HG03064 (cell line): ENCODE data around the gene CYP1A2.
"Not testable (repeated sequence)": the region's sequence is repeated elsewhere in the genome, so short reads cannot be mapped to it uniquely, and the experiment has no call there.

Experiments used
- ATAC-seq: cut with Tn5 transposase; IDR thresholded peaks from one replicate; pipeline ENCODE4 v1.9.1; 2021; ENCODE audit warnings: low read depth; ENCODE audit not compliant: unreplicated experiment

The CYP1A2 gene

DNA sequence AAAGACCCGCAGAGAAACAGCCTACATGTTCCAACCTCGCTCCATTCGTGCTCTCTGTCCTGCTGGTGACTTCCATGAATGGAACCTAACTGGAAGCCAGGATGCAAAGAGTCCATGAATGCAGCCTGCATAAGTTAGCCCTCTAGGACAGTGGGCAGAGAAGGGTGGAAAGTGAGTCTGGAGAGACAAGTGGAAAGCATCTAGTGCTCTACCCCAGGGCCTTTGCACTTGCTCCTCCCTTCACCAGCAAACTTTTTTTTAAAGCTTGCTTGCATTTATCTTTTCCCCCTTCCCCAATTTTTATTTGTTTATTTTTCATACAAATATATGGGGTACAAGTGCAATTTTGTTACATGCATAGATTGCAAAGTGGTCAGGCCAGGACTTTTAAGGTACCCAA is 15.4 kb upstream of the CYP1A2 start:
- ATAC-seq = no peak

DNA sequence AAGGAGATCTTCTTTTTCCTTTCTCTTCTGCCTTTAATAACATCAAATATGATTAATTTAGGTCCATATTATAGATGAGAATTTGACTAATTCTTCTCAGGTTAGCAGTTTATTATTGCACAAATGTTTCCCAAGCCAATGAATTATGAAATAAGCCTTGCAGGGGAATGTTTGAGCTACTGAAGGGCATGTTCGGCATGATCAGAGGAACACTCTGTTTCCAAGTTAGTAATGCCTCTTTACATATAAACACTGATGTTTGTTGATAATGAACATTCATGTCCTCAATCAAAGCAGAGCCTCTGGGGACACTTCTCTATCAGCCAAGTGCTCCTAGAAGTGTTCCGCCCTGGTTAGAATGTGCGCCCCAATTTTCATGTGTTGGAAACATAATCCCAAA is 13.3 kb upstream of the CYP1A2 start:
- ATAC-seq = no peak

DNA sequence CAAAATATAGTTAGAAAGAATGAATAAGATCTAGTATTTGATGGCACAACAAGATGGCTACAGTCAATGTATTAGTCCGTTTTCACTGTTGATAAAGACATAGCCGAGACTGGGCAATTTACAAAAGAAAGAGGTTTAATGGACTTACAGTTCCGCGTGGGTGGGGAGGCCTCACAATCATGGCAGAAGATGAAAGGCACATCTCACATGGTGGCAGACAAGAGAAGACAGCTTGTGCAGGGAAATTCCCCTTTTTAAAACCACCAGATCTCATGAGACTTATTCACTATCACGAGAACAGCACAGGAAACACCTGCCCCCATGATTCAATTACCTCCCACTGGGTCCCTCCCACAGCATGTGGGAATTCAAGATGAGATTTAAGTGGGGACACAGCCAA is 10.4 kb upstream of the CYP1A2 start:
- not testable (repeated sequence) for ATAC-seq

DNA sequence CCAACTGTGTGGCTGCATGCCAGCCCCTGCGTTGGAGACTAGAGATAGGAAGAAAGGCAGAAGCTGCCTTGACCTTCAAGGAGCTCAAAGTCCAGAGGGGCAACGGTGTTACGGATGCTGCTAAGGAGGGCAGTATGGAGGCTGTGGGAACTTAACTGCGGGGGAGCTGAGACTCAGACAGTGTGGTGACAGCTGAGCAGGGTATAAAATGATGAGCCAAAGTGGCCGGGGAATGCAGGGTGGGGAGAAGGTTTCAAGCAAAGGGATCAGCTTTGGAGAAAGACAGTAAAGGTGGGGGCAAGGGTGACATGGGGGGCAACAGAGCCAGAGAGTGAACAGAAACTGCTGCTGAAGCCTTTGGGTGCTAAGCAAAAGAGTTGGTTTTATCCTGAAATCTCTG is 6.2 kb upstream of the CYP1A2 start:
- no peak for ATAC-seq

DNA sequence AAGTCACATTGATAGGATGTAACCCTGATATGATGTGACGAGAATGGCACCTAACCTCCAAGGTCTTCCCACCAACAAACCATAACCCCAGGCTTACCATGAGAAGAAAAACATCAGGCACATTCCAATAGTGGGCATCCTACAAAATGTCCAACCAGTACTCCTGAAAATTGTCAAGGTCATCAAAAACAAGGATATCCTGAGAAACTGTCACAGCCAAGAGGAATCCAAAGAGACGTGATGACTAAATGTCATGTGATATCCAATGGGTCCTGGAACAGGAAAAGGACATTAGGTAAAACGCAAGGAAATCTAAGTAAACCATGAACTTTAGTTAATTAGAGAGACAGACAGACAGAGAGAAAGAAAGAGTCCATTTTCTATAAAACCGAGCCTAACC is 2.3 kb upstream of the CYP1A2 start:
- ATAC-seq = no peak

DNA sequence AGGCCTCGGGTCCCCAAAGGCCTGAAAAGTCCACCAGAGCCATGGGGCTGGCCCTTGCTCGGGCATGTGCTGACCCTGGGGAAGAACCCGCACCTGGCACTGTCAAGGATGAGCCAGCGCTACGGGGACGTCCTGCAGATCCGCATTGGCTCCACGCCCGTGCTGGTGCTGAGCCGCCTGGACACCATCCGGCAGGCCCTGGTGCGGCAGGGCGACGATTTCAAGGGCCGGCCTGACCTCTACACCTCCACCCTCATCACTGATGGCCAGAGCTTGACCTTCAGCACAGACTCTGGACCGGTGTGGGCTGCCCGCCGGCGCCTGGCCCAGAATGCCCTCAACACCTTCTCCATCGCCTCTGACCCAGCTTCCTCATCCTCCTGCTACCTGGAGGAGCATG is 1.2 kb downstream of the CYP1A2 start:
- ATAC-seq = no peak

DNA sequence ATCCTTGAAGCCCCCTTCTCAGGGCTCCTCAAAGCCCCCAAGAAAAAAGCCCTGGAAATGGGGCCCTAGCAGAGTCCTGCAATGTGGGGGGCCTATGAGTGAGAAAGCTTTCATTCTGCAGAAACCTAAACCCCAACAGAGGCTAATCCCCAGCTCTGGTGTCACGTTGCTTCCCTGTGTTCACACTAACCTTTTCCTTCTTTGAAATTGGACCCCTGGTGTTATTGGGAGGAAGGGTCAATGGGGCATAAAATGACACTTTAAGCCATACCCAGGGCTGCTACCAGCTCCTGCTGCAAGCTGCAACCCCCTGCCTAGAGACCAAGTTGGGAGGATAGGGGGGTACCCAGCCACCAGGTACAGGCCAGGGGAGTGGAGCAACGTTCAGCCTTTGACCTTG is 2.1 kb downstream of the CYP1A2 start:
- no peak for ATAC-seq

DNA sequence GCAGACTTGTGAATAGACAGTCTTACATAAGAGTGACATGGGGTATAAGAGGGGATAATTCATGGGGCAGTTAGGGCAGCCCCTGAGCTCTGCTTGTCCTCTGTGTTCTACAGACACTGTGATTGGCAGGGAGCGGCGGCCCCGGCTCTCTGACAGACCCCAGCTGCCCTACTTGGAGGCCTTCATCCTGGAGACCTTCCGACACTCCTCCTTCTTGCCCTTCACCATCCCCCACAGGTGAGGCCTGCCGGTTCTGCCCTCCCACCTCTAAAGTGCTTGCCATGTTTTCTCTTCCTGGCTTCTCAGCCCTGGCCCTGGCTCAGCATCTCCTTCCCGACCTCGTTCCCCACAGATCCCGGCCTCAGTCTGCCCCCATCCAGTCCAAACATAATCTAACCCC is 3.4 kb downstream of the CYP1A2 start:
- ATAC-seq = no peak

DNA sequence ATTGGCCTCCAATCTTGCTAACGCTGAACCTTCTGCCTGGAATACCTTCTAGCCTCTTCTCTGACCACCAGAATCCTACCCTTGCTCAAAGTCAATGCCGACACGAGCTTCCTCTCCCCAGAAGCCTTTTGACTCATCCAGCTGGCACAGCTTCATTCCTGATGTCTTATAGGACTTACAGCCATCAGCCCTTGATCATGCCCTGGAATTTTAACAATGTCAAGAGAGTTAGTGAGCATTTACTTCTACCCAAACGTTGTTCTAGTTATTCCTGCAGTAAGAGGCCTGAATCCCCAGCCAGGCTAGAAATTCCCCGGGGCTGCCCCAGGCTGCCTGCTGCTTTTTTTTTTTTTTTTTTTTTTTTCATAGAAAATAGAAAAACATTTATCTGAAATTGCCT is 3.9 kb downstream of the CYP1A2 start:
- no peak for ATAC-seq

DNA sequence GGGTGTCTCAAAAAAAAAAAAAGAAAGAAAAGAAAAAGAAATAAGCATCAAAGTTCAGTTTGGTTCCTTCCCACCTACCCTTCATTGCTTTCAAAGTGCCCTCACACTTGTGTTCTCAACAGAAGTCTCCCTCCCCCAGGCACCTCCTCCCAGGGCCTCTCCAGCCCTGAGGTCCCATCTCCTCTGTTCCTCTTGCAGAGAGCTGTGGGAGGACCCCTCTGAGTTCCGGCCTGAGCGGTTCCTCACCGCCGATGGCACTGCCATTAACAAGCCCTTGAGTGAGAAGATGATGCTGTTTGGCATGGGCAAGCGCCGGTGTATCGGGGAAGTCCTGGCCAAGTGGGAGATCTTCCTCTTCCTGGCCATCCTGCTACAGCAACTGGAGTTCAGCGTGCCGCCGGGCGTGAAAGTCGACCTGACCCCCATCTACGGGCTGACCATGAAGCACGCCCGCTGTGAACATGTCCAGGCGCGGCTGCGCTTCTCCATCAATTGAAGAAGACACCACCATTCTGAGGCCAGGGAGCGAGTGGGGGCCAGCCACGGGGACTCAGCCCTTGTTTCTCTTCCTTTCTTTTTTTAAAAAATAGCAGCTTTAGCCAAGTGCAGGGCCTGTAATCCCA is 6.1 kb downstream of the CYP1A2 start:
- ATAC-seq = no peak

DNA sequence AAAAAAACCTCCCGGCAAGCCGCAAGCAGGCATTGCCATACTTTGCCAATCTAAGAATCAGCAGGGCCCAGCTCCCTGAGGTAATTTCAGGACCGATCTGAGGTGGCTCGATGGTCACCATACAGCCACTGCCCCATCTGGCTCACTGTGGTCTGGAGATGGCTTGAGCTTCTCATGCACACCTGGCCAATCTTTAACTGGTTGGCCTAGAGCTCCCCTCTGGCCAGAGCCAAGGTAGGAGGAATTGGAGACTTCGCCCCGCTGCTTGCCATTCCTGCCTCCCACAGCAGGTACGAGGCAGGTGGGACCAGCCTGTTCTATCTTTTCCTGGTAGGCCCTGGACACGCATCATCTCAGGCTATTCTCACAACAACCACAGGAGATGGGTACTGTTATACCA is 10.1 kb downstream of the CYP1A2 start:
- no peak for ATAC-seq

DNA sequence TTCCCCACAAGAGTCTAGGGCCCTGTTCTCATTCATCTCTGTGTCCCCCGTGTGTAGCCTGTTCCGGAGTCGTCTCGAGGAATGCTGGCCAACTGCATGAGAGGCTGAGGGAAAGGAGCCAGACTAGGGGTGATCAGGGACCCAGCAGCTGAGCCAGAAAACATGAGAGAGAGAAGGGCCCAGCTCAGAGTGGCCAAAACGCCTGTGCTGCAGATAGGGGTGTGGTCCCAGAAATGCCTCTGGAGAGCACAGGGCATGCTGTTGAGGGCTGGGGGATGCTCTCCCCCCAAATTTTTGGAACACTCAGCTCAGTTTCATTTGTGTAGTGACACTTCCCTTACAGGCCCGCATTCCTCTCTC is 14.1 kb downstream of the CYP1A2 start:
- ATAC-seq = no peak

DNA sequence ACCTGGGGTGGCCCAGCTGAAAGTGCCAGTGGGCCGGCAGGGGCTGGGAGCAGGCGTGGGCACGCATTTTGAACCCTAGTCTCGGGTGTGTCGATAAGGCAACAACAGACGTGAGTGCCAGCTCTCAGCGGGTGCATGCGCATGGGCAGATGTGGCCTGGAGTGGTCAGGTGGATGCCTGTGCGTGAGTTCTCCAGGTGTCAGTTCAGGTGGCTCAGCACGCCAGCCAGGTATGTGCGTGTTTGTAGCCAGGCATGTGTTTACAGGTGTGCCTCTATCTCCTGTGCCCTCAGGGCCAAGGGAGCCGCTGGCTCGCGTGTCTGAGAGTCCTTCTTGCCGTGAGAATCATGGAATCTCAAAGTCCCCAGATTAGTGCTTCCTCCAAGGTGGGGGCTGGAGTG is 14.8 kb downstream of the CYP1A2 start:
- ATAC-seq = no peak

DNA sequence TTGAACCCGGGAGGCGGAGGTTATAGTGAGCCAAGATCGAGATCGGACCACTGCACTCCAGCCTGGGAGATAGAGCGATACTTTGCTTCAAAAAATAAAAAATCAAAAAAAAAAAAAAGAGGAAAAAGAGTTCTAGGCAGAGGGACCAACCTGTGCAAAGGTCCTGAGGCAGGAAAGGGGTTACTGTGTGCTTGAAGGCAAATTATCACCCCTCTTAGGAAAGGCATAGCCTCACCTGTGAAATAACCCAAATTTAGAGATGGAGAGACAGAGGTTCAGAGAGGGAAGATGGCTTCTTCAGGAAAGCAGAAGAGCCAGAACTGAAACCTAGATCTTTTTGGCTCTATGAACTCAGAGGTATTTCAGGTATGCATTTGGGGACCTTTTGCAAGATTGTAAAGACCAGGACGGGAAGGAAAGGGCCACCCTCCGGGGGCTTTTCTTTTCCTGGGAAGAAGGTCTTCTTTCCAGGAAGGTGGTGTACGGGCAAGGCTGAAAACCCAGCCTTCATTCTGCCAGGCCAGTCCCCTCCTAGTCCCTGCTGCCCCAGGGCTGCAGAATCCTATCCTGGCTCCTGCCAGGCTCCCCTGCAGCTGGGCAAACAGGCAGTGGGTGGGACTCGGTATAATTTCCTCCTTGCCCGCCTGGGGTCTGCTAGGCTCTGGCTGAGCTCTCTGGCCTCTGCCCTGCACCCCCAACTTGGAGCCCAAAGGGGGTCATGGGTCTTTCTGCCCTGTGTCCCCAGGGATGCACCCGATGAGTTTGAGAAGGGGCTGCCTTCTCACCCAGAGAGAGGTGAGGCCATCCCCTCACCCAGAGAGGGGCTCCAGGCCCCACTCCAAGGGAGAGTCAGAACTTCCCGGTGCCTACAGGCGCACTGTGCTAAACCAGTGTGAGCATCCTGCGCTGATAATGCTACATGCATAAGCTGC is 18.8 kb downstream of the CYP1A2 start:
- no peak for ATAC-seq

DNA sequence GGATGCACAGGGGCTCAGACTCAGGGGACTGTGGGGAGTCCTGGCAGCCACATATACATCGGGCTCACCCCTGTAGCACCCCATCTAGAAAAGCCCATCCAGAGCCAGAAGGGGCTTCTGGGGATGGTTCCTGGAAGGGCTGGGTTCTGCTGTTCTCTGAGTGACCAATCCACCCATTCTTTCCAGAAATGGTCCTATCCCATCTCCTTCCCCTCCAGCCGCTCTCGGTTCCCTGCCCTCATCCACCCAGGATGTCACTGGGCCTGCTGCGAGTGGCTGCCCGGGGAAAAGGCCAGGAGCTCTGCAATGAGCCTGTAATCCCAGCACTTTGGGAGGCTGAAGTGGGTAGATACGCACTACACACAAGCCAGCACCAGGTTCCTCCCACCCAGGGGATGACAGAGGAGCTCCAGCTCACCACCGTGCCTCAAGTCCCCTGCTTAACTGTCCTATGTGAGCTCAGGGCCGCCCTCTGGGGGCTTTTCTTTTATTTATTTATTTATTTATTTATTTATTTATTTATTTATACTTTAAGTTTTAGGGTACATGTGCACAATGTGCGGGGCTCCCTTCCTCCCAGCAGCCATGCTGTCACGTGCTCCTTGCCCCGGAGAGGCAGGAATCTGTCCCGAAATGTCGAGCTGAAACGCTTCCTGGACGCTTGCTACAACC is 19.6 kb downstream of the CYP1A2 start:
- ATAC-seq = no peak

DNA sequence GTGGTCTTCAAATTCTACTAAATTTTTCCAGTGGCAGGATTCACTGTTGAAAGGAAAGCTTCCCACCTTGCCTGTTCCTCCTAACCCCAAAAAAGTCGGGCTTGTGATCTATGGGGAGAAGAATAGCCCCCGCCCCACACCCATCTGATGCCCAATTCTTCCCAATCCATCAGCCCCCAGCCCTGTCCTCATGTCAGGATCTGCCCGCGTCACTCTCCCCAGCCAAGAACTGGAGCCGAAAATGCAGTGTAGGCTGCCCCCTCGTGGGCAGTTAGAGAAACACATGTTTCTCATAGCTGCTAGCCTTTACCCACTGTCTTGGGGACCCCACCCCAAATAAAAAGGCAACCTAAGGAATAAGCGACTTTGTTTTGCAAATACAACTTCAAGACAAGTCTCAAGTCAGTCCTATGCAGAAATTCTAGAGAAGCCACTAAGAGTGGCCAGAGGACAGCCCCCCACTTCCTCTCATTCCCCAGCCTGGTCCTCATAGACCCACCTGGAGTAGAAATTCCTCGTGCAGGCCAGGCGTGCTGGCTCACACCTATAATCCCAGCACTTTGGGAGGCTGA is 20.2 kb downstream of the CYP1A2 start:
- ATAC-seq = no peak

DNA sequence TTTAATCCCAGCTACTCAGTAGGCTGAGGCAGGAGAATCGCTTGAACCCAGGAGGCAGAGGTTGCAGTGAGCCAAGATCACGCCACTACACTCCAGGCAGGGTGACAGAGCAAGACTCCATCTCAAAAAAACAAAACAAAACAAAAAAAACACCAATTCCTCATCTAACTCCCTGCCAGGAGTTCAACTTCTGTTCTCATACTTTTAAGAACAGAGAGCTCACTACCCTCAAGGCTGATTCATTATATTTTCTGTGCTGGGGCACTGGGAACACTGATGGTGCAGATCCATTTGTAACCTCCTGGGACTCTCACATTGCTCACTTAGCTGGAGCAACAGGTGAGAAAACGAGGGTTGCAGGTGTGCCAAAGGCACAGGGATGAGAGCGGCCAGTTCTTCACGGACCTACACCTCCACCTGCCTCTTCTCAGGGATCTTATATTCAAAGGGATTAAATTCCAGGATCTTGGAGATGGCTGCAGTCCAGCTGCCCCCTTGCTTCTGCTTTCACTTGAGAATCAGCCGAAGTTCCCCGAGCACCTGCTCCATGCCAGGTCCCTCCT is 20.9 kb downstream of the CYP1A2 start:
- ATAC-seq = no peak

DNA sequence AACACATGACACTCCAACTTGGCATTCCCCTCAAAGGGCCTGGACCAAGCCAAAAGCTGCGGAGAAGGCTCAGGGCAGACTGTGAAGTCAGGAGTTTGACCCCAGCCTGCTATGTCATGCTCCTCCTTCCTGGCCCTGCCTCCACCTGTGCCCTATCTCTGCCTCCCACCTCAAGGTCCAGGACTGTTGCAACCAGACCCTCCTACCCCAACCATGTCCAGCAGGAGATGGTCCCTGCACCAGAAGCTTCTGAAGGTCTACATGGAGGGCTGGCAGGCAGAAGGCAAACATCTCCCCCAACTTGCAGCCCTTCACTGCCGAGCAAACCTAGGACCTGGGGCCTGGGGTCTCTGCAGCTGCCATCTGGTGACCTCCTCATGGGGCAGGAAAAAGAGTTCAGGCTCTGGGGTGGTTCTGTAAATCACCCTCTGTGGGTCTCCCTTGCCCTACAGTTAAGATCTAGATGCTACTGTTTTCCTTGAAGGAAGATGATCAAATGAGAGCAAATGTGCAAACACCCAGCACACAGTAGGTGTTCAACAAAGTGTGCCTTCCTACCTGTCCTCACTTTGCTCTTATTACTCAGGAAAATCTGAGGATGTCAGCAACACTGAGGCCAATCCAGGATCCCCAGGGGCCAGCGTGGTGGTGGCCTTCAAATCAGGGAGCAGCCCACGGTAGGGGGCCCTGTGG is 21.7 kb downstream of the CYP1A2 start:
- no peak for ATAC-seq

DNA sequence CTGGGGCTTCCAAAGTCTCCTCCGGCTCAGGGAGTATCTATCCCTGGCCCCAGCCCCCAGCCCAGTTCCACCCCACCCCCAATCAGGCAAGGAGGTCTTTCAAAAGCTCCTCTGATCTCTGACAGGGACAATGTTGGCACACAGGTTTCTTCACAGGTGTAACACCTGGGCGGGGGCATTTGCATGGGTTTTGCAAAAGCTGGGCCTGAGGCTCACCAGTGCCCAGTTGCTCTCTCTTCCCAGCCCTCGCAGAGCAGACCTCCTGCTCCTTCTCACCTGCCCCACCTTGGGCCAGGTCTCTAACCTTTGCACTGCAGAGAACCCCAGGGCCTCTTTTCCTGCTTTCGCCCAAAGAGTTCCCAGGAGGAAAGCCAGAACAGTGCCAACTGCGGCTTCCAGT is 24.7 kb downstream of the CYP1A2 start:
- ATAC-seq = no peak

DNA sequence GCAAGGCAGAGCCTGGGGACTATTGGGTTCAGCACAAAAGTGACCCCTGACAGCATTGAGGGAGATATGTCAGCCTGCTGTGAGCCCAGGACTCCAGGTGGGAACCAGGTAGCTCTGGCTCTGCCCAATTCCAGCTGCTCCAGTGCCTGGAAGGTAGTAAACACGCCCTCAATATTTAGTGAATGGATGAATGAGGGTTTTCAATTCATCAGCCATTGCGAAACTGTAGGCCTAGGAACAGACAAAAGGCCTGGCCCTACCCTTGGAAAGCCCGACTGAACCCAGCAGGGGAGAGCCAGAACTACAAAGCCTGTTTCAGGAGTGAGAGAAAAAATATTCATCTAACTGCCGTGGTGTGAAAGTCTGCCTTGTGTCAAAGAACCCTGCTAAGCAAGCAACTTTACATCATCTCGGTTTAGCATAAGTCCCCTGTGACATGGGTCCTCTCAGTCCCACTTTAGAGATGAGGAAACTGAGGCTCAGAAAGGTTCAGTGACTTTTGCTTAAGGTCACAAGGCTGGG is 25.1 kb downstream of the CYP1A2 start:
- ATAC-seq = no peak
